Measurements from ENCODE around the gene ADM2.

GRCh38 chr22:50517495-50518260 lies 36.3 kb downstream of the ADM2 start:
- TF ChIP-seq, protein P1, sequence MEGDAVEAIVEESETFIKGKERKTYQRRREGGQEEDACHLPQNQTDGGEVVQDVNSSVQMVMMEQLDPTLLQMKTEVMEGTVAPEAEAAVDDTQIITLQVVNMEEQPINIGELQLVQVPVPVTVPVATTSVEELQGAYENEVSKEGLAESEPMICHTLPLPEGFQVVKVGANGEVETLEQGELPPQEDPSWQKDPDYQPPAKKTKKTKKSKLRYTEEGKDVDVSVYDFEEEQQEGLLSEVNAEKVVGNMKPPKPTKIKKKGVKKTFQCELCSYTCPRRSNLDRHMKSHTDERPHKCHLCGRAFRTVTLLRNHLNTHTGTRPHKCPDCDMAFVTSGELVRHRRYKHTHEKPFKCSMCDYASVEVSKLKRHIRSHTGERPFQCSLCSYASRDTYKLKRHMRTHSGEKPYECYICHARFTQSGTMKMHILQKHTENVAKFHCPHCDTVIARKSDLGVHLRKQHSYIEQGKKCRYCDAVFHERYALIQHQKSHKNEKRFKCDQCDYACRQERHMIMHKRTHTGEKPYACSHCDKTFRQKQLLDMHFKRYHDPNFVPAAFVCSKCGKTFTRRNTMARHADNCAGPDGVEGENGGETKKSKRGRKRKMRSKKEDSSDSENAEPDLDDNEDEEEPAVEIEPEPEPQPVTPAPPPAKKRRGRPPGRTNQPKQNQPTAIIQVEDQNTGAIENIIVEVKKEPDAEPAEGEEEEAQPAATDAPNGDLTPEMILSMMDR (IDR thresholded peaks at IDR 0.05) = no peak
- TF ChIP-seq POLR2A (IDR thresholded peaks at IDR 0.05; ENCODE audit: low read depth) = no peak

Measured in esophagus muscularis mucosa (tissue), 3 donors.